Rectal smooth muscle tissue (tissue), 1 donor: ENCODE data around the gene TELO2.

ENCODE experiments used
- H3K27ac ChIP-seq: one replicate; pipeline ENCODE4 v1.7.0; 2013; ENCODE audit warnings: low read depth, low read length, inconsistent platforms
- H3K27me3 ChIP-seq: one replicate; pipeline ENCODE4 v1.7.0; 2013; ENCODE audit warnings: low read length; ENCODE audit not compliant: control insufficient read depth, insufficient read depth
- H3K36me3 ChIP-seq: one replicate; pipeline ENCODE4 v1.7.0; 2013; ENCODE audit warnings: low read length; ENCODE audit not compliant: control insufficient read depth, insufficient read depth
- H3K4me1 ChIP-seq: one replicate; pipeline ENCODE4 v1.7.0; 2013; ENCODE audit warnings: low read length; ENCODE audit not compliant: control insufficient read depth, insufficient read depth
- H3K4me3 ChIP-seq: one replicate; pipeline ENCODE4 v1.7.0; 2013; ENCODE audit warnings: low read length
- H3K9ac ChIP-seq: one replicate; pipeline ENCODE4 v1.7.0; 2013; ENCODE audit warnings: low read length

TELO2 gene

GRCh38 chr16:1488054-1488601 lies 5.0 kb upstream of the TELO2 start:
- Histone ChIP-seq H3K27ac (no peak overlapping the region), H3K9ac (no peak overlapping the region), H3K36me3 (no peaks in the 10 kb centered on the region), H3K4me3 (no peak overlapping the region), H3K4me1 (peaks cover 6% of the 10 kb centered on the region), H3K27me3 (no peaks in the 10 kb centered on the region)

- peaks cover 6% of the 10 kb centered on the region for H3K4me1 ChIP-seq
- H3K27ac ChIP-seq: no peak within 1 kb of the TSS
- H3K36me3 ChIP-seq: no peaks in the 10 kb centered on the region
- no peak within 1 kb of the TSS for H3K9ac ChIP-seq
- H3K4me3 ChIP-seq: no peak within 1 kb of the TSS
- no peaks in the 10 kb centered on the region for H3K27me3 ChIP-seq
Observed at GRCh38 chr16:1488619-1489018, 4.5 kb upstream of the TELO2 start, which contains the start of gene PTX4. TSS of gene PTX4 (minus strand) at chr16:1488944. CDS start at chr16:1488909, 35 bp downstream.

- Histone ChIP-seq H3K4me1 (peaks cover 10% of the 10 kb centered on the region), H3K9ac (no peak overlapping the region), H3K4me3 (no peak overlapping the region), H3K27me3 (no peaks in the 10 kb centered on the region), H3K36me3 (no peaks in the 10 kb centered on the region), H3K27ac (no peak overlapping the region)
Observed at GRCh38 chr16:1489077-1489476, 4.1 kb upstream of the TELO2 start.

- no peak overlapping the region for H3K4me3 ChIP-seq
- H3K27me3 ChIP-seq: no peaks in the 10 kb centered on the region
- peaks cover 4% of the 10 kb centered on the region for H3K36me3 ChIP-seq
- peaks cover 12% of the 10 kb centered on the region for H3K4me1 ChIP-seq
- H3K27ac ChIP-seq: no peak overlapping the region
- no peak overlapping the region for H3K9ac ChIP-seq
Observed at GRCh38 chr16:1491327-1491726, 1.8 kb upstream of the TELO2 start.

GRCh38 chr16:1492082-1492922 lies 858 bp upstream of the TELO2 start:
- Histone ChIP-seq H3K27ac (peak overlapping the region; percentile 95), H3K4me1 (peaks cover 12% of the 10 kb centered on the region), H3K36me3 (peaks cover 11% of the 10 kb centered on the region), H3K4me3 (peak overlapping the region; percentile 79), H3K9ac (peak overlapping the region; percentile 47), H3K27me3 (no peaks in the 10 kb centered on the region)

- Histone ChIP-seq H3K4me1 (peaks cover 12% of the 10 kb centered on the region), H3K9ac (peak overlapping the region; percentile 56), H3K4me3 (peak overlapping the region; percentile 88), H3K27me3 (no peaks in the 10 kb centered on the region), H3K36me3 (peaks cover 15% of the 10 kb centered on the region), H3K27ac (peak overlapping the region; percentile 95)
Observed at GRCh38 chr16:1493746-1494094, 560 bp downstream of the TELO2 start.

GRCh38 chr16:1494129-1494640 lies 1.0 kb downstream of the TELO2 start:
- Histone ChIP-seq H3K27ac (no peak overlapping the region), H3K4me1 (peaks cover 12% of the 10 kb centered on the region), H3K36me3 (peaks cover 17% of the 10 kb centered on the region), H3K4me3 (peak overlapping the region; percentile 88), H3K27me3 (no peaks in the 10 kb centered on the region), H3K9ac (no peak overlapping the region)

- Histone ChIP-seq H3K4me1 (peaks cover 12% of the 10 kb centered on the region), H3K9ac (no peak overlapping the region), H3K4me3 (no peak overlapping the region), H3K36me3 (peaks cover 18% of the 10 kb centered on the region), H3K27ac (no peak overlapping the region), H3K27me3 (no peaks in the 10 kb centered on the region)
Observed at GRCh38 chr16:1494711-1495110, 1.6 kb downstream of the TELO2 start.

GRCh38 chr16:1495211-1495888 lies 2.2 kb downstream of the TELO2 start:
- peaks cover 18% of the 10 kb centered on the region for H3K36me3 ChIP-seq

GRCh38 chr16:1495889-1496262 lies 2.7 kb downstream of the TELO2 start:
- H3K4me3 ChIP-seq: no peak overlapping the region
- H3K9ac ChIP-seq: no peak overlapping the region
- H3K36me3 ChIP-seq: peaks cover 18% of the 10 kb centered on the region
- H3K27me3 ChIP-seq: no peaks in the 10 kb centered on the region
- no peak overlapping the region for H3K27ac ChIP-seq
- peaks cover 12% of the 10 kb centered on the region for H3K4me1 ChIP-seq

More at GRCh38 chr16:1495211-1495888, 2.2 kb downstream of the TELO2 start:
- Histone ChIP-seq H3K4me1 (peaks cover 12% of the 10 kb centered on the region), H3K27ac (no peak overlapping the region), H3K4me3 (no peak overlapping the region), H3K9ac (no peak overlapping the region), H3K27me3 (no peaks in the 10 kb centered on the region)

- Histone ChIP-seq H3K4me3 (no peak overlapping the region), H3K36me3 (peaks cover 22% of the 10 kb centered on the region), H3K4me1 (peaks cover 12% of the 10 kb centered on the region), H3K9ac (no peak overlapping the region), H3K27me3 (no peaks in the 10 kb centered on the region), H3K27ac (no peak overlapping the region)
Observed at GRCh38 chr16:1496464-1496863, 3.3 kb downstream of the TELO2 start.

GRCh38 chr16:1497014-1497598 lies 3.9 kb downstream of the TELO2 start:
- H3K9ac ChIP-seq: no peak overlapping the region
- peaks cover 12% of the 10 kb centered on the region for H3K4me1 ChIP-seq
- H3K36me3 ChIP-seq: peaks cover 28% of the 10 kb centered on the region
- H3K27me3 ChIP-seq: no peaks in the 10 kb centered on the region
- no peak overlapping the region for H3K27ac ChIP-seq
- no peak overlapping the region for H3K4me3 ChIP-seq
